Osteocyte (in vitro differentiated cells): ENCODE results near the gene LRBA. TPM values are rescaled to one million over a fixed set of nuclear protein-coding genes. Genes with fewer than 3 reads are reported as not detected.

ENCODE experiments used
- DNase-seq: peaks from one replicate; pipeline ENCODE4 v3.0.0; 2021; ENCODE audit warnings: mixed read lengths; ENCODE audit not compliant: unreplicated experiment; ENCODE audit errors: extremely low spot score
- H3K27ac Mint-ChIP-seq: one replicate; pipeline ENCODE4 v1.8.0; 2021; ENCODE audit warnings: mild to moderate bottlenecking, mixed read lengths; ENCODE audit not compliant: unreplicated experiment
- H3K27me3 Mint-ChIP-seq: one replicate; pipeline ENCODE4 v1.8.0; 2021; ENCODE audit warnings: mixed read lengths; ENCODE audit not compliant: unreplicated experiment
- H3K36me3 Mint-ChIP-seq: one replicate; pipeline ENCODE4 v1.8.0; 2021; ENCODE audit warnings: mixed read lengths; ENCODE audit not compliant: unreplicated experiment
- H3K4me1 Mint-ChIP-seq: one replicate; pipeline ENCODE4 v1.8.0; 2021; ENCODE audit warnings: mixed read lengths; ENCODE audit not compliant: unreplicated experiment
- H3K4me3 Mint-ChIP-seq: one replicate; pipeline ENCODE4 v1.8.0; 2021; ENCODE audit warnings: mild to moderate bottlenecking, moderate library complexity, mixed read lengths; ENCODE audit not compliant: unreplicated experiment
- H3K9me3 Mint-ChIP-seq: one replicate; pipeline ENCODE4 v1.8.0; 2021; ENCODE audit warnings: mixed read lengths; ENCODE audit not compliant: unreplicated experiment
- CTCF ChIP-seq: fragments of 200-600 bp; sonication (generic); IDR thresholded peaks from 2 replicates; pipeline ENCODE4 v1.5.0; 2021; ENCODE audit warnings: antibody characterized with exemption, mild to moderate bottlenecking, moderate library complexity
- total RNA-seq: library from RNA; stranded (reverse); gene quantifications from 2 replicates; pipeline ENCODE4 v1.2.1, GENCODE V29; 2021

LRBA gene
- total RNA-seq, 1 donor from 2014 or later = 40.8 TPM

DNA sequence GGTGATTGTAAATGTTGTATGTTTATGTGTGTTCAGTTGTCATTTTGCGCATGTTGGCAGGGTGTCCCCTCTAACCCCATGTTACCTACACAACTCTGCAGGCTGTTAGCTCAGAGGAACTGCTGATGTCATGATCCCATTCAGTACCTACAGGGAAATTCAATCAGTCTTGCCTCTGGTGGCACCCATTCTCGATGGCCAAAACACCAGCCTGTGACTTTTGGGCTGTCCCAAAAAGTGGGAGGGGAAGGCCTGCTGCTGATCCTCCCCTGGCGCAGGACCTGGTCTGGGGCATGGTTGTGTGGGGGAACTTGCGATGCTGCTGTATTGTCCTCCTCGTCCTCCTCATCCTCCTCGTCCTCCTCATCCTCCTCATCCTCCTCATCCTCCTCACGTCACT is 762.3 kb downstream of the LRBA start:
- H3K27me3 Mint-ChIP-seq = no peaks in the 10 kb centered on the region
- no peak overlapping the region for H3K27ac Mint-ChIP-seq
- no peaks in the 10 kb centered on the region for H3K9me3 Mint-ChIP-seq
- H3K4me1 Mint-ChIP-seq = peaks cover 3% of the 10 kb centered on the region
- no peak overlapping the region for H3K4me3 Mint-ChIP-seq
- H3K36me3 Mint-ChIP-seq = peaks cover 41% of the 10 kb centered on the region
- no peak for DNase-seq
- TF ChIP-seq CTCF = no peak

GRCh38 chr4:150252306-150252705 is 762.8 kb downstream of the LRBA start:
- Mint-ChIP-seq H3K4me3 (no peak overlapping the region), H3K4me1 (peaks cover 8% of the 10 kb centered on the region), H3K36me3 (peaks cover 45% of the 10 kb centered on the region), H3K27ac (peak overlapping the region; percentile 41), H3K9me3 (no peaks in the 10 kb centered on the region), H3K27me3 (no peaks in the 10 kb centered on the region)
- DNase-seq = no peak
- no peak for TF ChIP-seq CTCF

- H3K4me3 Mint-ChIP-seq = no peak overlapping the region
- H3K4me1 Mint-ChIP-seq = peaks cover 12% of the 10 kb centered on the region
- H3K36me3 Mint-ChIP-seq = peaks cover 45% of the 10 kb centered on the region
- no peaks in the 10 kb centered on the region for H3K27me3 Mint-ChIP-seq
- peak overlapping the region; percentile 41 for H3K27ac Mint-ChIP-seq
- no peak for TF ChIP-seq CTCF
- H3K9me3 Mint-ChIP-seq = no peaks in the 10 kb centered on the region
- DNase-seq = no peak
Observed at GRCh38 chr4:150251752-150252190, 763.3 kb downstream of the LRBA start.

- no peak overlapping the region for H3K4me3 Mint-ChIP-seq
Observed at GRCh38 chr4:150250998-150251651, 764.0 kb downstream of the LRBA start.

More at GRCh38 chr4:150250998-150251651, 764.0 kb downstream of the LRBA start:
- no peak for DNase-seq
- TF ChIP-seq CTCF = no peak
- Mint-ChIP-seq H3K36me3 (peaks cover 40% of the 10 kb centered on the region), H3K9me3 (no peaks in the 10 kb centered on the region), H3K27ac (no peak overlapping the region), H3K4me1 (peaks cover 12% of the 10 kb centered on the region), H3K27me3 (no peaks in the 10 kb centered on the region)
